SU-DHL-6 (cell line): ENCODE results near the gene MEF2C.

Experiments used
- H2AFZ ChIP-seq: fragments of 200-600 bp; sonication (generic); 2 replicates; pipeline ENCODE4 v1.6.1; 2014; ENCODE audit warnings: low read depth, mild to moderate bottlenecking, moderate library complexity, mixed read lengths, antibody characterized with exemption, low read length; ENCODE audit not compliant: severe bottlenecking
- H3F3A ChIP-seq: fragments of 200-600 bp; shearing (Covaris generic); 2 replicates; pipeline ENCODE4 v1.6.0; 2016; ENCODE audit warnings: antibody characterized with exemption, mild to moderate bottlenecking; ENCODE audit not compliant: insufficient read depth
- H3K27ac ChIP-seq: fragments of 200-600 bp; sonication (generic); 2 replicates; pipeline ENCODE4 v1.5.1; 2016; ENCODE audit warnings: low read depth, mild to moderate bottlenecking, low read length, moderate library complexity, mixed read lengths
- H3K27me3 ChIP-seq: fragments of 200-600 bp; sonication (generic), shearing (Covaris generic); 2 replicates; pipeline ENCODE4 v1.6.0; 2014; ENCODE audit warnings: mild to moderate bottlenecking, low read length
- H3K36me3 ChIP-seq: fragments of 200-600 bp; sonication (generic); 2 replicates; pipeline ENCODE4 v1.6.1; 2014; ENCODE audit warnings: mild to moderate bottlenecking, low read length, mixed read lengths
- H3K4me2 ChIP-seq: fragments of 300-600, 200-600 bp; shearing (Covaris generic), sonication (generic); 2 replicates; pipeline ENCODE4 v1.6.0; 2014; ENCODE audit warnings: low read length, low read depth, mild to moderate bottlenecking; ENCODE audit not compliant: poor library complexity, severe bottlenecking
- H3K4me3 ChIP-seq: fragments of 200-600 bp; sonication (generic); 2 replicates; pipeline ENCODE4 v1.5.1; 2014; ENCODE audit warnings: antibody characterized with exemption, low read length, mild to moderate bottlenecking, mixed read lengths; ENCODE audit not compliant: insufficient read depth, poor library complexity, severe bottlenecking
- H3K79me2 ChIP-seq: fragments of 200-600 bp; sonication (generic); 2 replicates; pipeline ENCODE4 v1.6.1; 2014; ENCODE audit warnings: mild to moderate bottlenecking, low read length, moderate library complexity; ENCODE audit not compliant: insufficient read depth
- H3K9ac ChIP-seq: fragments of 200-600 bp; sonication (generic); 2 replicates; pipeline ENCODE4 v1.7.0; 2014; ENCODE audit warnings: mild to moderate bottlenecking, low read length
- H3K9me2 ChIP-seq: fragments of 200-600 bp; sonication (generic); replicated peaks from 2 replicates; pipeline ENCODE4 v1.6.1; 2014; ENCODE audit warnings: low read length; ENCODE audit not compliant: insufficient read depth
- H3K9me3 ChIP-seq: fragments of 200-600 bp; sonication (generic); 2 replicates; pipeline ENCODE4 v1.6.1; 2014; ENCODE audit warnings: low read length, mixed read lengths; ENCODE audit not compliant: insufficient read depth
- H4K20me1 ChIP-seq: fragments of 200-600 bp; sonication (generic); 2 replicates; pipeline ENCODE4 v1.6.1; 2014; ENCODE audit warnings: low read depth, mild to moderate bottlenecking, antibody characterized with exemption, low read length, moderate library complexity, mixed read lengths
- CTCF ChIP-seq: fragments of 200-600 bp; sonication (generic); IDR thresholded peaks from one replicate; pipeline ENCODE4 v1.5.1; 2017; ENCODE audit warnings: antibody characterized with exemption, mild to moderate bottlenecking, low read length, moderate library complexity; ENCODE audit not compliant: insufficient read depth, poor library complexity, severe bottlenecking
- EZH2phosphoT487 ChIP-seq: fragments of 200-600 bp; sonication (generic), shearing (Covaris generic); conservative IDR thresholded peaks from 2 replicates; pipeline ENCODE4 v1.6.1; 2018; ENCODE audit warnings: mild to moderate bottlenecking, antibody characterized with exemption, low read length, moderate library complexity, mixed read lengths

The MEF2C gene

GRCh38 chr5:88867638-88868037 is 15.3 kb downstream of the MEF2C start:
- H2AFZ ChIP-seq: no peak overlapping the region
- H3K9me2 ChIP-seq: no peaks in the 10 kb centered on the region
- H4K20me1 ChIP-seq: no peaks in the 10 kb centered on the region
- no peak overlapping the region for H3K9ac ChIP-seq
- H3K4me3 ChIP-seq: no peak overlapping the region
- no peak overlapping the region for H3K4me2 ChIP-seq
- H3K27ac ChIP-seq: no peak overlapping the region
- H3K79me2 ChIP-seq: no peaks in the 10 kb centered on the region
- no peaks in the 10 kb centered on the region for H3K9me3 ChIP-seq
- TF ChIP-seq CTCF (no peak), EZH2phosphoT487 (no peak)
- no peaks in the 10 kb centered on the region for H3K27me3 ChIP-seq
- H3K36me3 ChIP-seq: no peaks in the 10 kb centered on the region
- H3F3A ChIP-seq: no peaks in the 10 kb centered on the region

DNA sequence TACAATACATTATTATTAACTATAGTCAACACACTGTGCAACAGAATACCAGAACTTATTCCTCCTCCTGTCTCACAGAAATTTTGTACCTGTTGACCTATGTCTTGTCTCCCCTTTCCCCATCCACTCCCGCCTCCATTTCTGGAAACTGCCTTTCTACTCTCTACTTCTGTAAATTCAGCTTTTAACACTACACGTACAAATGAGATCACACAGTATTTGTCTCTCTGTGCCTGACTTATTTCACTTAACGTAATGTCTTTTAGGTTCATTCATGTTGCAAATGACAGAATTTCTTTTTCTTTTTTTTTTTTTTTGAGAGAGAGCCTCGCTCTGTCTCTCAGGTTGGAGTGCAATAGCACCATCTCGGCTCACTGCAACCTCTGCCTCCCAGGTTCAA is 19.5 kb downstream of the MEF2C start:
- Histone ChIP-seq H3K9ac (no peak overlapping the region), H3K27ac (no peak overlapping the region), H3K79me2 (no peaks in the 10 kb centered on the region), H3K27me3 (no peaks in the 10 kb centered on the region), H3F3A (no peaks in the 10 kb centered on the region), H3K4me3 (no peak overlapping the region), H3K9me3 (no peaks in the 10 kb centered on the region), H3K9me2 (no peaks in the 10 kb centered on the region), H3K36me3 (no peaks in the 10 kb centered on the region), H2AFZ (no peak overlapping the region), H3K4me2 (no peak overlapping the region), H4K20me1 (no peaks in the 10 kb centered on the region)
- TF ChIP-seq CTCF: no peak
- no peak for TF ChIP-seq EZH2phosphoT487

DNA sequence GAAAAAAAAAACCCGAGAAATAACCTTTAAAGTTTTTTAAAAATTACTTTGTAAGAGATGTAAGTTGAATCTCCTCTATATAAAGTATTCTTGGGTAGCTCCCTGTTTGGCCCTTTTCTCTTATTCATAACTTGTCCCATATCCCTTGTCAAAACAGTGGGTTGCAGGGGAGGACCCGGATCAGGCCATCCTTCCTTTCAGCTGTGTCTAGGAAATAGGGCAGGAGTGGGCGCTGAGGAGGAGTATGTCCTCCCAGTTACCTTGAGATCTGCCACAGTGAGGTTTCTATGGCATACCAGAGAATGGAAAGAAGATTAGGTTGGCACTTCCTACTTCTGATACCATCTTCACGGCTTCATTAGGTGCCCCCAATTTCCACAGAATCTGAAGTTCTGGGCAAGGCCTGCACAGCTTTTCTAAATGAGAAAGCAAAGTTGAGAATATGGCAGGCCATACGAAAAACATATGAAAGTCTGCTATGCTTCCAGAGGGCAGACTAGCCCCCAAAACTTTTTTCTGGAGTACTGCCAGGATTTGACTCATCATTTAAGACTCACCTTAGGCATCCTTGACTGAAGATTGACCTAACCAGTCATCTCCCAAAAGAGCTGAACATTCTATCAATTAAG is 20.3 kb downstream of the MEF2C start:
- no peaks in the 10 kb centered on the region for H3K27me3 ChIP-seq
- H3K27ac ChIP-seq: no peak overlapping the region
- no peaks in the 10 kb centered on the region for H3K79me2 ChIP-seq
- H3K9ac ChIP-seq: no peak overlapping the region
- H3K36me3 ChIP-seq: no peaks in the 10 kb centered on the region
- H3K4me2 ChIP-seq: no peak overlapping the region
- no peak overlapping the region for H3K4me3 ChIP-seq
- H3F3A ChIP-seq: no peaks in the 10 kb centered on the region
- no peaks in the 10 kb centered on the region for H4K20me1 ChIP-seq
- H2AFZ ChIP-seq: no peak overlapping the region
- TF ChIP-seq EZH2phosphoT487 (no peak), CTCF (no peak)
- no peaks in the 10 kb centered on the region for H3K9me3 ChIP-seq
- no peaks in the 10 kb centered on the region for H3K9me2 ChIP-seq
